Measurements from ENCODE around the gene PTPRD.
"Not testable (repeated sequence)": the region's sequence is repeated elsewhere in the genome, so short reads cannot be mapped to it uniquely, and the experiment has no call there.

The PTPRD gene

GRCh38 chr9:10571699-10572098, 41.1 kb downstream of the PTPRD start:
- no peaks in the 10 kb centered on the region for H3K27me3 Mint-ChIP-seq
- no peak for DNase-seq (ENCODE audit: low spot score in 2 of 2)
- no peak overlapping the region for H3K27ac Mint-ChIP-seq (ENCODE audit: low read depth)
- no peaks in the 10 kb centered on the region for H3K36me3 Mint-ChIP-seq (ENCODE audit: insufficient read depth)
- H3K9me3 Mint-ChIP-seq = peaks cover 30% of the 10 kb centered on the region
- ATAC-seq (replicated peaks; ENCODE audit: extremely low read depth, poor library complexity, severe bottlenecking) = no peak
- H3K4me3 Mint-ChIP-seq = no peak overlapping the region
- H3K4me1 Mint-ChIP-seq = no peaks in the 10 kb centered on the region

- H3K4me1 Mint-ChIP-seq = no peaks in the 10 kb centered on the region
- DNase-seq (ENCODE audit: low spot score in 2 of 2) (no peak), ATAC-seq (replicated peaks; ENCODE audit: extremely low read depth, poor library complexity, severe bottlenecking) (no peak)
- peaks cover 24% of the 10 kb centered on the region for H3K9me3 Mint-ChIP-seq
- no peaks in the 10 kb centered on the region for H3K36me3 Mint-ChIP-seq (ENCODE audit: insufficient read depth)
- no peaks in the 10 kb centered on the region for H3K27me3 Mint-ChIP-seq
- H3K4me3 Mint-ChIP-seq = no peak overlapping the region
- H3K27ac Mint-ChIP-seq (ENCODE audit: low read depth) = no peak overlapping the region
These were observed 46.0 kb downstream of the PTPRD start for GRCh38 chr9:10566848-10567247.

GRCh38 chr9:10562581-10563343, 50.0 kb downstream of the PTPRD start:
- DNase-seq (ENCODE audit: low spot score in 2 of 2) = no peak
- H3K27ac Mint-ChIP-seq (ENCODE audit: low read depth) = no peak overlapping the region
- H3K27me3 Mint-ChIP-seq = no peaks in the 10 kb centered on the region
- H3K4me1 Mint-ChIP-seq = no peaks in the 10 kb centered on the region
- H3K9me3 Mint-ChIP-seq = peaks cover 25% of the 10 kb centered on the region
- no peak overlapping the region for H3K4me3 Mint-ChIP-seq
- H3K36me3 Mint-ChIP-seq (ENCODE audit: insufficient read depth) = no peaks in the 10 kb centered on the region
- ATAC-seq (replicated peaks; ENCODE audit: extremely low read depth, poor library complexity, severe bottlenecking) = no peak

- no peaks in the 10 kb centered on the region for H3K4me1 Mint-ChIP-seq
- H3K27me3 Mint-ChIP-seq = no peaks in the 10 kb centered on the region
- H3K4me3 Mint-ChIP-seq = no peak overlapping the region
- H3K36me3 Mint-ChIP-seq (ENCODE audit: insufficient read depth) = no peaks in the 10 kb centered on the region
- peaks cover 15% of the 10 kb centered on the region for H3K9me3 Mint-ChIP-seq
- no peak overlapping the region for H3K27ac Mint-ChIP-seq (ENCODE audit: low read depth)
- no peak for ATAC-seq (replicated peaks; ENCODE audit: extremely low read depth, poor library complexity, severe bottlenecking)
- no peak for DNase-seq (ENCODE audit: low spot score in 2 of 2)
These were observed 64.5 kb downstream of the PTPRD start for GRCh38 chr9:10548348-10548747.

GRCh38 chr9:10538073-10538472, 74.7 kb downstream of the PTPRD start:
- ATAC-seq (replicated peaks; ENCODE audit: extremely low read depth, poor library complexity, severe bottlenecking) = no peak

GRCh38 chr9:10534850-10535249, 78.0 kb downstream of the PTPRD start:
- H3K27ac Mint-ChIP-seq (ENCODE audit: low read depth) = no peak overlapping the region
- H3K4me1 Mint-ChIP-seq = no peaks in the 10 kb centered on the region
- H3K4me3 Mint-ChIP-seq = no peak overlapping the region
- DNase-seq (ENCODE audit: low spot score in 2 of 2) (no peak), ATAC-seq (replicated peaks; ENCODE audit: extremely low read depth, poor library complexity, severe bottlenecking) (no peak)
- peaks cover 5% of the 10 kb centered on the region for H3K9me3 Mint-ChIP-seq
- H3K36me3 Mint-ChIP-seq (ENCODE audit: insufficient read depth) = no peaks in the 10 kb centered on the region
- no peaks in the 10 kb centered on the region for H3K27me3 Mint-ChIP-seq

More at GRCh38 chr9:10538073-10538472, 74.7 kb downstream of the PTPRD start:
- no peaks in the 10 kb centered on the region for H3K4me1 Mint-ChIP-seq
- H3K9me3 Mint-ChIP-seq = peaks cover 6% of the 10 kb centered on the region
- H3K27ac Mint-ChIP-seq (ENCODE audit: low read depth) = no peak overlapping the region
- no peak for DNase-seq (ENCODE audit: low spot score in 2 of 2)
- H3K27me3 Mint-ChIP-seq = no peaks in the 10 kb centered on the region
- no peak overlapping the region for H3K4me3 Mint-ChIP-seq
- H3K36me3 Mint-ChIP-seq (ENCODE audit: insufficient read depth) = no peaks in the 10 kb centered on the region

- H3K27ac Mint-ChIP-seq (ENCODE audit: low read depth) = no peak overlapping the region
- no peaks in the 10 kb centered on the region for H3K27me3 Mint-ChIP-seq
- DNase-seq (ENCODE audit: low spot score in 2 of 2) (no peak), ATAC-seq (replicated peaks; ENCODE audit: extremely low read depth, poor library complexity, severe bottlenecking) (no peak)
- peaks cover 15% of the 10 kb centered on the region for H3K9me3 Mint-ChIP-seq
- no peak overlapping the region for H3K4me3 Mint-ChIP-seq
- H3K4me1 Mint-ChIP-seq = no peaks in the 10 kb centered on the region
- H3K36me3 Mint-ChIP-seq (ENCODE audit: insufficient read depth) = no peaks in the 10 kb centered on the region
These were observed 86.8 kb downstream of the PTPRD start for GRCh38 chr9:10525972-10526371.

GRCh38 chr9:10523164-10523563, 89.6 kb downstream of the PTPRD start:
- H3K4me3 Mint-ChIP-seq = no peak overlapping the region
- no peaks in the 10 kb centered on the region for H3K27me3 Mint-ChIP-seq
- no peak overlapping the region for H3K27ac Mint-ChIP-seq (ENCODE audit: low read depth)
- peaks cover 13% of the 10 kb centered on the region for H3K9me3 Mint-ChIP-seq
- no peaks in the 10 kb centered on the region for H3K4me1 Mint-ChIP-seq
- ATAC-seq (replicated peaks; ENCODE audit: extremely low read depth, poor library complexity, severe bottlenecking) (no peak), DNase-seq (ENCODE audit: low spot score in 2 of 2) (no peak)
- no peaks in the 10 kb centered on the region for H3K36me3 Mint-ChIP-seq (ENCODE audit: insufficient read depth)

- H3K27ac Mint-ChIP-seq (ENCODE audit: low read depth) = no peak overlapping the region
- peaks cover 43% of the 10 kb centered on the region for H3K9me3 Mint-ChIP-seq
- no peaks in the 10 kb centered on the region for H3K4me1 Mint-ChIP-seq
- H3K27me3 Mint-ChIP-seq = no peaks in the 10 kb centered on the region
- ATAC-seq (replicated peaks; ENCODE audit: extremely low read depth, poor library complexity, severe bottlenecking) (no peak), DNase-seq (ENCODE audit: low spot score in 2 of 2) (no peak)
- H3K4me3 Mint-ChIP-seq = no peak overlapping the region
- no peaks in the 10 kb centered on the region for H3K36me3 Mint-ChIP-seq (ENCODE audit: insufficient read depth)
These were observed 100.7 kb downstream of the PTPRD start for GRCh38 chr9:10512144-10512543.

GRCh38 chr9:10488937-10489336, 123.9 kb downstream of the PTPRD start:
- Mint-ChIP-seq H3K36me3 (ENCODE audit: insufficient read depth) (no peaks in the 10 kb centered on the region), H3K27ac (ENCODE audit: low read depth) (no peak overlapping the region), H3K4me1 (no peaks in the 10 kb centered on the region), H3K9me3 (peaks cover 14% of the 10 kb centered on the region), H3K27me3 (no peaks in the 10 kb centered on the region), H3K4me3 (no peak overlapping the region)
- no peak for DNase-seq (ENCODE audit: low spot score in 2 of 2)
- no peak for ATAC-seq (replicated peaks; ENCODE audit: extremely low read depth, poor library complexity, severe bottlenecking)

GRCh38 chr9:10479172-10479571, 133.6 kb downstream of the PTPRD start:
- Mint-ChIP-seq H3K27ac (ENCODE audit: low read depth) (no peak overlapping the region), H3K27me3 (no peaks in the 10 kb centered on the region), H3K4me1 (no peaks in the 10 kb centered on the region), H3K9me3 (peaks cover 16% of the 10 kb centered on the region), H3K4me3 (no peak overlapping the region), H3K36me3 (ENCODE audit: insufficient read depth) (no peaks in the 10 kb centered on the region)
- DNase-seq (ENCODE audit: low spot score in 2 of 2) (no peak), ATAC-seq (replicated peaks; ENCODE audit: extremely low read depth, poor library complexity, severe bottlenecking) (no peak)

GRCh38 chr9:10449201-10449617, 163.6 kb downstream of the PTPRD start:
- H3K27ac Mint-ChIP-seq (ENCODE audit: low read depth); H3K4me1 Mint-ChIP-seq; H3K4me3 Mint-ChIP-seq; H3K27me3 Mint-ChIP-seq; DNase-seq (ENCODE audit: low spot score in 2 of 2); H3K36me3 Mint-ChIP-seq (ENCODE audit: insufficient read depth); ATAC-seq (replicated peaks; ENCODE audit: extremely low read depth, poor library complexity, severe bottlenecking): not testable (repeated sequence)
- H3K9me3 Mint-ChIP-seq = peaks cover 33% of the 10 kb centered on the region

GRCh38 chr9:10447036-10447435, 165.8 kb downstream of the PTPRD start:
- Mint-ChIP-seq H3K27me3 (no peaks in the 10 kb centered on the region), H3K4me1 (no peaks in the 10 kb centered on the region), H3K36me3 (ENCODE audit: insufficient read depth) (peaks cover 1% of the 10 kb centered on the region), H3K9me3 (peaks cover 22% of the 10 kb centered on the region), H3K27ac (ENCODE audit: low read depth) (no peak overlapping the region), H3K4me3 (no peak overlapping the region)
- DNase-seq (ENCODE audit: low spot score in 2 of 2) (no peak), ATAC-seq (replicated peaks; ENCODE audit: extremely low read depth, poor library complexity, severe bottlenecking) (no peak)
